HUES6 (cell line): ENCODE data around the gene SYNJ2.

Source experiments
- H3K27ac ChIP-seq: 2 replicates; pipeline ENCODE4 v1.7.0; 2013; ENCODE audit warnings: low read depth, mild to moderate bottlenecking, low read length, inconsistent platforms
- H3K27me3 ChIP-seq: 2 replicates; pipeline ENCODE4 v1.6.1; 2013; ENCODE audit warnings: low read length; ENCODE audit not compliant: control insufficient read depth, insufficient read depth
- H3K36me3 ChIP-seq: 2 replicates; pipeline ENCODE4 v1.6.1; 2013; ENCODE audit warnings: low read length; ENCODE audit not compliant: control insufficient read depth, insufficient read depth
- H3K4me1 ChIP-seq: 2 replicates; pipeline ENCODE4 v1.6.1; 2013; ENCODE audit warnings: low read length; ENCODE audit not compliant: control insufficient read depth, insufficient read depth
- H3K4me3 ChIP-seq: 2 replicates; pipeline ENCODE4 v1.5.1; 2013; ENCODE audit warnings: low read depth, low read length
- H3K9ac ChIP-seq: one replicate; pipeline ENCODE4 v1.6.1; 2013; ENCODE audit warnings: mild to moderate bottlenecking, low read length
- H3K9me3 ChIP-seq: 2 replicates; pipeline ENCODE4 v1.6.1; 2013; ENCODE audit warnings: low read depth, low read length; ENCODE audit not compliant: control insufficient read depth, insufficient read depth

SYNJ2 gene

DNA sequence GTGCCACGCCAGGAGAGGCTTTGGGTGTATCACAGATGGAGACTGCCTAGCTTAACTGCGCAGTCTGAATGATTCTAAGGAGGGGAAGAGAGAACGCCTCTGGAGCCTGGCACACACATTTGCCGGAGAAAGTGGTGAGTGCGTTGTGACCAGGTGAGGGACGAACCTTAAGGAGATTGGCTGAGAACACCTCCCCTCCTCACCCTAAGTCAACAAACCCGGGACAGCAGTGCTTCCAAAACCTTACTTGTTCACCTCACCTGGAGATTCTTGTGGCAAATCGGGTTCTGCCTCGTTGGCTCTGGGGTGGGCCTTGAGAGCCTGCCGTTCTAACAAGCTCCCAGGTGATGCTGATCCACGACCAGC is 9.4 kb downstream of the SYNJ2 start:
- H3K27ac ChIP-seq: no peak overlapping the region
- peaks cover 37% of the 10 kb centered on the region for H3K4me1 ChIP-seq
- H3K36me3 ChIP-seq: no peaks in the 10 kb centered on the region
- H3K4me3 ChIP-seq: no peak overlapping the region
- H3K9me3 ChIP-seq: no peaks in the 10 kb centered on the region
- no peaks in the 10 kb centered on the region for H3K27me3 ChIP-seq
- H3K9ac ChIP-seq: no peak overlapping the region

GRCh38 chr6:157993076-157993475 is 11.4 kb downstream of the SYNJ2 start:
- Histone ChIP-seq H3K9ac (no peak overlapping the region), H3K4me3 (no peak overlapping the region), H3K9me3 (no peaks in the 10 kb centered on the region), H3K36me3 (no peaks in the 10 kb centered on the region), H3K27ac (no peak overlapping the region), H3K4me1 (peaks cover 34% of the 10 kb centered on the region), H3K27me3 (no peaks in the 10 kb centered on the region)

GRCh38 chr6:157994125-157994795 is 12.6 kb downstream of the SYNJ2 start:
- Histone ChIP-seq H3K9ac (no peak overlapping the region), H3K36me3 (no peaks in the 10 kb centered on the region), H3K27me3 (no peaks in the 10 kb centered on the region), H3K9me3 (no peaks in the 10 kb centered on the region), H3K4me3 (no peak overlapping the region), H3K27ac (no peak overlapping the region), H3K4me1 (peaks cover 32% of the 10 kb centered on the region)

- H3K36me3 ChIP-seq: no peaks in the 10 kb centered on the region
- no peak overlapping the region for H3K27ac ChIP-seq
- H3K4me3 ChIP-seq: no peak overlapping the region
- H3K4me1 ChIP-seq: peaks cover 23% of the 10 kb centered on the region
- no peak overlapping the region for H3K9ac ChIP-seq
- H3K9me3 ChIP-seq: no peaks in the 10 kb centered on the region
- H3K27me3 ChIP-seq: no peaks in the 10 kb centered on the region
Measured at GRCh38 chr6:157995458-157995857, 13.8 kb downstream of the SYNJ2 start.

DNA sequence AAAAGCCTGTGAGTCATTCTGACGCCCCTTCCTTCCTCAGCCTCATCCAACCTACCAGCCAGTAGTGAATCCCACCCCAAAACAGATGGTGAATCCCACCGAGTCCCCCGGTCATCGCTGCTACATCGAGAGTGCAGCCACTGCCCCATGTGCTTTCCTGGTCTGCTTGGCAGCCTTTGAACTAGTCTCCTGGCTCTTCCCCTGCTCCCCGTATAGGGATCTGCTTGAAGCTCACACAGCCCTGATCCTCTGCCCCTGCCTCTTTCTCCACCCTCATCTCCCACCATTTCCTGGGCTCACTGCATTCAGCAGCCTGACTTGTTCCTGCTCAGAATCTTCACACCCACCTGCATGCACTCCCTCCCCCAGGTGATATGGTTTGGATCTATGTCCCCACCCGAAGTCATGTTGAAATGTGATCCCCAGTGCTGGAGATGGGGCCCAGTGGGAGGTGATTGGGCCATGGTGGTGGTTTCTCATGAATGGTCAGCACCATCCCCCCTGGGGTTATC is 14.6 kb downstream of the SYNJ2 start:
- no peaks in the 10 kb centered on the region for H3K36me3 ChIP-seq
- H3K4me1 ChIP-seq: peaks cover 16% of the 10 kb centered on the region
- no peaks in the 10 kb centered on the region for H3K27me3 ChIP-seq
- no peak overlapping the region for H3K9ac ChIP-seq
- H3K4me3 ChIP-seq: no peak overlapping the region
- no peak overlapping the region for H3K27ac ChIP-seq
- no peaks in the 10 kb centered on the region for H3K9me3 ChIP-seq

GRCh38 chr6:157996918-157997702 is 15.4 kb downstream of the SYNJ2 start:
- no peak overlapping the region for H3K4me3 ChIP-seq
- no peaks in the 10 kb centered on the region for H3K27me3 ChIP-seq
- H3K9me3 ChIP-seq: no peaks in the 10 kb centered on the region
- H3K4me1 ChIP-seq: peaks cover 17% of the 10 kb centered on the region
- H3K36me3 ChIP-seq: no peaks in the 10 kb centered on the region
- H3K9ac ChIP-seq: no peak overlapping the region
- H3K27ac ChIP-seq: no peak overlapping the region

DNA sequence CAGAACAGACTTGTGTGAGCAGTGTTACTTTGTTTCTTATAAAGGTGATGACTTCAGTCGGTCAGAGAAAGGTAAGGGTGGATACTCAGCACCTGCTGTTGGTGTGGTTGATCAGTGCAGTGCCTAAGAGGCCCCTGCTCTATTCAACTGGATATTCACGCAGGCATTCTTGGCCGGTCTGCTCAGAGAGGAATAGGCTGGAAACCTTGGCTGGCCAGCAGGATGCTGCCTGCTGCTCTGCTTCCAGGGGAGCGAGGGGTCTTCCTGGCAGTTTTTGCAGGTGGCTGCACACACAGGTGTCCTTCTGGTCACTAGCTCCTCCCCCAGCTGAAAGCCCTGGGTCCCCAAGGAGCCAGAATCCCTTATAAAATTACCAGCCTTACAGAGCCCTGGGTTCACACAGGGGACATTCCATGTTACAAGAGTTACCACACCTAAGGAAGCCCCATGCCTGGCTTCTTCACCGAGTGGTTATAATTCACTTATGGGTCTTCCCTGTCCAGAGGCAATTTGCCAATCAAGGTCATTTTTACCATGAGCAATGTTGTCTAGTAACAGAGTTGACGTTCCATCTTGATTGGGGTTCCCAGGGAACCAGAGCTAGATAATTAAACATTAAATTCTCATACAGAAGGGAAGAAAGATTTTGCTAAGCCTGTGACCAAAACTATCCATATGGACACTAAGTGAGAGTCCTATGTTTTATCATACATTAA is 16.4 kb downstream of the SYNJ2 start:
- Histone ChIP-seq H3K27ac (no peak overlapping the region), H3K4me3 (no peak overlapping the region), H3K9me3 (no peaks in the 10 kb centered on the region), H3K9ac (no peak overlapping the region), H3K27me3 (no peaks in the 10 kb centered on the region), H3K4me1 (peaks cover 27% of the 10 kb centered on the region), H3K36me3 (no peaks in the 10 kb centered on the region)

DNA sequence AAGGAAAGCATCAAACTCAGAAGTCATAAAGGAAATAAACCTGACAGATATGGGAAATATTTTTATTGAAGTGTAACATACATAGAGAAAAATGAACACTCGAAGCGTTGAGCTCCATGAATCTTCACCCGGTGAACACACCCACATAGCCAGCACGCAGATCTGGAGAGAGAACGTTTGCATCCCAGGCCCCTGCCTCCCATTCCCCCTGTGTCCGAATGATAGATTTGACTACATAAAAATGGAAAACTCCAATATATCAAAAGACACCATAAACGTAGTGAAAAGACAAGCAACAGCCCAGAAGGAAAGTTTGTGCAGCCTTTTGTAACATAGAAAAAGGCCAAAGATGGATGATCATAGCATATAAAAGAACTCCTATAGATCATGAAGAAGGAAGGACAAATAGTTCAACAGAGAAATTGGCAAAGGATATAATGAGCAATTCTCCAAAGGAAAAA is 17.1 kb downstream of the SYNJ2 start:
- H3K9ac ChIP-seq: no peak overlapping the region
- H3K4me3 ChIP-seq: no peak overlapping the region
- no peak overlapping the region for H3K27ac ChIP-seq
- H3K36me3 ChIP-seq: no peaks in the 10 kb centered on the region
- H3K4me1 ChIP-seq: peaks cover 34% of the 10 kb centered on the region
- no peaks in the 10 kb centered on the region for H3K9me3 ChIP-seq
- no peaks in the 10 kb centered on the region for H3K27me3 ChIP-seq

DNA sequence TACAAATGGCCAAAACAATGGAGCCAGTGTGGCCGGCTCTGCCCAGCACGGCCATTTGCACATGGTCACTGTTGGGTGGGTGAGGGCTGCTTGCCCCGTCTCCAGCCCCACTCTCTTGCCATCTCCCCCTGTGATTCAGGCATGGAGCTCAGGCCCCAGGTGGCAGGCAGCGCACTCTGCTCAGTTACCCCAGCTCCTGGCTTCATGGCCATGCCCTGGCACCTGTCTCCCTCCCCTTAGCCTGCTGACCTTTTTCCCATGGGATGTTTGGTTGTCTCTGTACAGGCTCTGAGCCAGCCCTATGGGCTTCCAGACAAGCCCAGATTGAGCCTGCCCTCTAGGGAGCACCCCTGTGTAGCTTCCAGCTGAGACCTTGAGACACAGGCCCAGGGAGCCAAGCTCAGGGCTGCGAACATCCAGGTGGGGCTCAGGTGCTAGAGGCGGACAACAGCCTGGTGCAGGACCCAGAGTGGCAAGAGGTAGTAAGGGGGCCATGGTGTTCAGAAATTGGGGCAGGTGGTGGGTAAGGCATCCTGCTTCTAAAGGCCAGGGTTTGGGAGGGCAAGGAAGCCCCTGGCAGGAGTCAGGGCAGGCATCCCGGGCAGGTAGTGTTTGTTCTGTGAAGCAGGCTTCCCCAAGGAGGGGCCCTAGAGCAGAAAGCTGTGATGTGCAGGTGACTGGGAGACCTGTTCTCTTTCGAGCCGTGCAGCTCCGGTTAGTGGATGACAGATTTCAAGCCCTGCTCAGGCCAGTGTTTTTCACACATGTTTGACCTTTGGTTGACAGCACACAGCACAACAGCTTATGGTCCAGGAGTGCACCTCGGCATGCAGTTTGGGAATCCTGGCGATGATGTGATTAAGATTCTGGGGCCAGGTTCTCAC is 17.7 kb downstream of the SYNJ2 start:
- no peak overlapping the region for H3K27ac ChIP-seq
- H3K4me3 ChIP-seq: no peak overlapping the region
- no peaks in the 10 kb centered on the region for H3K36me3 ChIP-seq
- H3K4me1 ChIP-seq: peaks cover 36% of the 10 kb centered on the region
- H3K9ac ChIP-seq: no peak overlapping the region
- no peaks in the 10 kb centered on the region for H3K27me3 ChIP-seq
- no peaks in the 10 kb centered on the region for H3K9me3 ChIP-seq

- H3K4me1 ChIP-seq: peaks cover 36% of the 10 kb centered on the region
- no peak overlapping the region for H3K4me3 ChIP-seq
- no peaks in the 10 kb centered on the region for H3K27me3 ChIP-seq
- H3K9ac ChIP-seq: no peak overlapping the region
- no peak overlapping the region for H3K27ac ChIP-seq
- no peaks in the 10 kb centered on the region for H3K36me3 ChIP-seq
- no peaks in the 10 kb centered on the region for H3K9me3 ChIP-seq
Measured at GRCh38 chr6:158000530-158001307, 19.1 kb downstream of the SYNJ2 start.
